HFF-Myc (cell line): Measurements from ENCODE around the gene SMIM33.

Experiments used
- DNase-seq: peaks from one replicate; pipeline ENCODE4 v3.0.0-alpha.2; 2011; ENCODE audit warnings: low read depth; ENCODE audit errors: extremely low read depth
- H3K4me3 ChIP-seq: replicated peaks from 2 replicates; pipeline ENCODE4 v1.5.1; 2011; ENCODE audit warnings: low read depth, mild to moderate bottlenecking, control low read depth, low read length
- CTCF ChIP-seq: IDR thresholded peaks from 2 replicates; pipeline ENCODE4 v1.5.1; 2012; ENCODE audit warnings: mild to moderate bottlenecking, low read depth, low read length, control low read depth; ENCODE audit errors: missing control alignments

The SMIM33 gene

GRCh38 chr5:139461698-139462097, 9.1 kb upstream of the SMIM33 start:
- no peak for TF ChIP-seq CTCF
- H3K4me3 ChIP-seq, result no peak overlapping the region
- DNase-seq, result no peak

- no peak for TF ChIP-seq CTCF
- DNase-seq, result no peak
- no peak within 1 kb of the TSS for H3K4me3 ChIP-seq
Measured at GRCh38 chr5:139462586-139463276, 8.1 kb upstream of the SMIM33 start, which contains the start of gene ECSCR. TSS of gene ECSCR (minus strand) at chr5:139462743. CDS start at chr5:139462670, 73 bp downstream.

GRCh38 chr5:139468421-139468931, 2.3 kb upstream of the SMIM33 start:
- TF ChIP-seq CTCF, result peak; percentile 15
- DNase-seq, result no peak
- H3K4me3 ChIP-seq, result no peak overlapping the region

- H3K4me3 ChIP-seq, result no peak overlapping the region
- no peak for TF ChIP-seq CTCF
- no peak for DNase-seq
Measured at GRCh38 chr5:139472386-139473030, 1.7 kb downstream of the SMIM33 start.

GRCh38 chr5:139473105-139473504, 2.3 kb downstream of the SMIM33 start:
- no peak for DNase-seq
- no peak overlapping the region for H3K4me3 ChIP-seq
- TF ChIP-seq CTCF, result no peak

- DNase-seq, result no peak
- peak; percentile 7 for TF ChIP-seq CTCF
- no peak overlapping the region for H3K4me3 ChIP-seq
Measured at GRCh38 chr5:139473565-139473964, 2.8 kb downstream of the SMIM33 start.
